GM13976 (cell line): ENCODE measurements around the gene C1orf52.
"Not testable (repeated sequence)": the region's sequence is repeated elsewhere in the genome, so short reads cannot be mapped to it uniquely, and the experiment has no call there.

Source experiments
- DNase-seq: peaks from one replicate; pipeline ENCODE4 v3.0.0; 2012; ENCODE audit warnings: low spot score
- in situ Hi-C: fragments of 300-500 bp; cut with MboI; formaldehyde crosslinking; loops from one replicate; pipeline ENCODE4 v1.12.0; 2022; ENCODE audit warnings: low sequenced_read_pairs, mixed read lengths, inconsistent platforms; ENCODE audit not compliant: unreplicated experiment
- TF ChIP-seq, protein P1 (sequence below): IDR thresholded peaks from 2 replicates; pipeline ENCODE4 v1.5.1; 2012; ENCODE audit warnings: borderline replicate concordance, mild to moderate bottlenecking; ENCODE audit not compliant: insufficient read depth; ENCODE audit errors: extremely low read depth, missing control alignments, control extremely low read depth

Gene C1orf52

DNA sequence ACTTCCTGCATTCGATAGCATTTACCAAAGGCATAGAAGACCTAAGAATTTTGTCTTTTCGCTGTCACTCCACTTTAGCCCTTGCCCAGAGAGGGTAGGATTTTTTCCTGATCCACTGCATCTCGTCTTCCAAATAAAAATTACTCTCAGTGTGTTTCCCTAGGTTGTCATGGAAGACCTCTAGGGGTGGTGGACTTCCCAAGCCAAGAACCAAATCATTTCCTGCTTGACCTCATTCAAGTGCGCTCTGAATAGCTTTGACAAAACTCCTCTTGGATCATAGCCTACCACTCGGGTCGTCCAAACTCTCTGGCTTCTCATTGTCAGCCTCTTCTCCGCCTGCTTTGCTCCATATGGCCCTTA, 431 bp upstream of the C1orf52 start:
- DNase-seq = no peak
- in situ Hi-C loops = no loop called here
- TF ChIP-seq, protein P1, sequence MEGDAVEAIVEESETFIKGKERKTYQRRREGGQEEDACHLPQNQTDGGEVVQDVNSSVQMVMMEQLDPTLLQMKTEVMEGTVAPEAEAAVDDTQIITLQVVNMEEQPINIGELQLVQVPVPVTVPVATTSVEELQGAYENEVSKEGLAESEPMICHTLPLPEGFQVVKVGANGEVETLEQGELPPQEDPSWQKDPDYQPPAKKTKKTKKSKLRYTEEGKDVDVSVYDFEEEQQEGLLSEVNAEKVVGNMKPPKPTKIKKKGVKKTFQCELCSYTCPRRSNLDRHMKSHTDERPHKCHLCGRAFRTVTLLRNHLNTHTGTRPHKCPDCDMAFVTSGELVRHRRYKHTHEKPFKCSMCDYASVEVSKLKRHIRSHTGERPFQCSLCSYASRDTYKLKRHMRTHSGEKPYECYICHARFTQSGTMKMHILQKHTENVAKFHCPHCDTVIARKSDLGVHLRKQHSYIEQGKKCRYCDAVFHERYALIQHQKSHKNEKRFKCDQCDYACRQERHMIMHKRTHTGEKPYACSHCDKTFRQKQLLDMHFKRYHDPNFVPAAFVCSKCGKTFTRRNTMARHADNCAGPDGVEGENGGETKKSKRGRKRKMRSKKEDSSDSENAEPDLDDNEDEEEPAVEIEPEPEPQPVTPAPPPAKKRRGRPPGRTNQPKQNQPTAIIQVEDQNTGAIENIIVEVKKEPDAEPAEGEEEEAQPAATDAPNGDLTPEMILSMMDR = no peak

DNA sequence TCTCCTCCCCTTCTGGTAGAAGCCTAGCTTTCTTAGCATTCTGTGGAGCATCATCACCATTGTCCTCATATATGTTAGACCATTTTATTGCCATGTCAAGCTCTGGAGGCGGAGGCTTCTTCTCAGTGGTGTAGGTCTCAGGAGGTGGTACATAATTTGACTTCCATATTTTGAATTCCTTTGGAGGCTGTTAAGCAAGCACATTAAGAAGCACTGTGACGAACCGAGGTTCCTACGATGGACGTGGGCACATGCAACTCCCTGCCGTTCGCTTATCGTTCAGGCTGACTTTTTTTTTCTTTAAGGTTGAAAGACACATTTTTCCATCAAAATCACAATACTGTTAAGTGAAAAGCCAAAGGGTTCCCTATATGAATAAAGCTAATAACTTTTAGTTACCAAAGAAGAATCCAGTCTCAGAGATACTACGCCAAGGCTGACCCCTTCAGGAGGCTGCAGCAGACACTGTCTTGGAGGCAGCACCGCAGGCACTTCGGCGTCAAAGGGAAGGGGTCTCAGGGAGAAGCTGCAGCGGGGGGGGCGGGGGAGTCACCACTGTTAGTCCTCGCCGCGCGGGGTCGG, 835 bp downstream of the C1orf52 start:
- in situ Hi-C loops = no loop called here
- no peak for DNase-seq
- TF ChIP-seq, protein P1 = no peak

DNA sequence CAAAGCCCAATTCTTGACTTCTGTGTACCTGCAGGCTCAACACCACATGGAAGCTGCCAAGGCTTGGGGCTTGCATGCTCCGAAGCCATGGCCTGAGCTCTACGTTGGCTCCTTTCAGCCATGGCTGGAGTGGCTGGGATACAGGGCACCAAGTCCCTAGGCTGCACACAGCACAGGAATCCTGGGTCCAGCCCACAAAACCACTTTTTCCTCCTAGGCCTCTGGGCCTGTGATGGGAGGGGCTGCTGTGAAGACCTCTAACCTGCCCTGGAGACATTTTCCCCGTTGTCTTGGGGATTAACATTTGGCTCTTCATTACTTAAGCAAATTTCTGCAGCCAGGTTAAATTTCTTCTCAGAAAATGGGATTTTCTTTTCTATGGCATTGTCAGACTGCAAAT, 10.4 kb downstream of the C1orf52 start:
- DNase-seq = not testable (repeated sequence)
- in situ Hi-C loops = loop anchor here (10.0 kb wide), 2 partner anchors 134 to 304 kb away; no protein-coding TSS in a partner anchor

DNA sequence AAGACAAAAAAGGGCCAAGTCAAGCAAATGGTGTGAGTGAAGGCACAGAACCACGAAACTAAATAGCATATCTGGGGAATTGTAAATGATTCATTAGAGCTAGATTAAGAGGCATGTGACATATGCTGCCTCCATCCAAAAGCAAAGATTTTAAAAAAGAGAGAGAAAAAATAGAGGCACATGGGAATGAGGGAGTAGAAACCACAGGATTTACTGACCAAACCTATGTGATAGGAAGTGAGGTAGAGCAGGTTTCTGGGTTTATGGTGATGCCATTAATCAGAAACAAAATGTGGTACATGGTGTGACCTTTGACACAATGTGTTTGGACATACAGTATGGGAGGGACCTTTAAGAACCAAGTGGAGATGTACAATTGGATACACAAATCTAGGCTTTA, 13.6 kb downstream of the C1orf52 start:
- DNase-seq = no peak
- in situ Hi-C loops = loop anchor here (10.0 kb wide), 2 partner anchors 131 to 301 kb away; no protein-coding TSS in a partner anchor
- TF ChIP-seq, protein P1 = no peak

DNA sequence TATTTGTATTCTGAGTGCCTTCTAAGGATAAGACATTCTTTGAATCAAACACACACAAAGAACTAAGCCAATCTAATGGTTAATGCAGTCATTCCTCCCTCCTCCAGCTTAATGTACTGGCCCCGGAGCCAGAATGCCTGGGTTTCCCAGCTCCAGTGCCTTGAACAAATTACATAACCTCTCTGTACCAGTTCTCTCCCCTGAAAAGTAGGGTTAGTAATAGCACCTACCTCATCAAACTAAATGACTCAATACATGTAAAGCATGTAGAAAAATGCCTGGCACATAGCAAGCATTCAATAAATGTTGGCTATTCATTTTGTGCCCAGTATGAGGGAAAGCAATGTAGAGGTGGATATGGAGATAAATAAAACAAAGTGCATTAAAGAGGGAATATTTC, 14.0 kb downstream of the C1orf52 start:
- TF ChIP-seq, protein P1 = no peak
- no peak for DNase-seq
- in situ Hi-C loops = loop anchor here (10.0 kb wide), 2 partner anchors 131 to 301 kb away; no protein-coding TSS in a partner anchor

DNA sequence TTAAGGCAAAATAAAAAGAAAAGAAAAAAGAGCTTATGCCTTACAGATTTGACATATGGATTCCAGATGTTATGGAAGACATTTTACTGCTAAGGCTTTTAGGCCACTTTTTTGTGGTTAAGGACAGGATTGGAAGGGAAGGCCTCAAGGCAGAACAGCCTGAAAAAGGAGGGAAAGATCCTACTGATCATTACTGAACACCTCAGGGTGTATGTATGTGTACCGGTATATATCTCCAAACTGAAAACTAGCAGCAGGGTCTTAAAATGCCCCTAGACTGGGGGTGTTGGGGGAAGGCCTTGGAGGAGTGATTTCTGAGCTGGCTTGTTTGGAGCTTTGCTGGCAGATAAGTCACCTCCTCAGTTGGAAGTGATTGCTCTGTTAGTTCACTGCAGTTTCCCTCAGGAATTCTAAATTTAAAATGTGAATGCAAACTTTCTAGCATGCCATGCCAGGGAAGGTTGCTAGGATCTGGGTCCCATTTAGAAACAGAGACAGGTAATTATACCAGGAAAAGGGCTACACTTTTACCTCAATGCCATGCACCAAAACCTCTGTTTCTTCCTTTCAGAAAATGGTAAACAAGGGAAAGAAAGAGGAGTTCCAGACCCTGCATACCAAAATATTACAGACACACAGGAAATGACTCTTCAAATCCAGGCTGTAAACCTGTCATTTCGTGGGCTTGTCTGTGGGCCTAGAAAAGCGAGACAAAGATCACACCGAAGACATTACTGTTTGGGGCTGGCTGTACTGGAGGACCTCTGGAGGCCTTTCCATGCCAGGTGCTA, 15.0 kb downstream of the C1orf52 start:
- no peak for DNase-seq
- in situ Hi-C loops = loop anchor here (10.0 kb wide), 2 partner anchors 130 to 300 kb away; no protein-coding TSS in a partner anchor
- TF ChIP-seq, protein P1 = no peak

DNA sequence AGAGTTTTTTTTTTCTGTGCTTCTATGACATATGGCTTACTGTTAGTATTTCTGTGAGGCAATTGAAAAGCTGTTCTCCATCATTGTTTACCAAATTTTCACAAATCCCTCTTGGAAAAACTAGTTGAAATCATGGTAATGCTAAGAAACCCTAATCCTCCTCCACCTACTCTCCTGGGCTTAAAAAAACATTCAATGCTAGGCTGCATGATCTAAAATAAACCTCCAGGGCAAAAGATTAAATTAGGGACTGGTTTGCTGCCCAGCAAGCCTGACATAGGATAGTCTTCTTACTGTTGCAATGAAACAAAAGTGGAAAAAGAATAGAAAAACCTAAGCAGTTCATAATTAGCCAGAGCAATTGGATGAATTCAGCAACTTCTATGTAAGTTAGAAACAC, 16.1 kb downstream of the C1orf52 start:
- TF ChIP-seq, protein P1 = no peak
- in situ Hi-C loops = loop anchor here (10.0 kb wide), 2 partner anchors 129 to 299 kb away; no protein-coding TSS in a partner anchor
- DNase-seq = no peak
